ENCODE results near the gene CDADC1.

Gene CDADC1

GRCh38 chr13:49219647-49220035, 28.1 kb upstream of the CDADC1 start:
- Histone ChIP-seq H3K27me3 (ENCODE audit: control insufficient read depth, insufficient read depth, low read length) (peaks cover 33% of the 10 kb centered on the region), H3K4me1 (ENCODE audit: control insufficient read depth, insufficient read depth, low read length) (peaks cover 26% of the 10 kb centered on the region), H3K36me3 (ENCODE audit: control insufficient read depth, insufficient read depth, low read length) (no peaks in the 10 kb centered on the region), H3K4me3 (ENCODE audit: low read length) (no peak overlapping the region), H3K9ac (ENCODE audit: low read length) (no peak overlapping the region), H3K9me3 (ENCODE audit: control insufficient read depth, low read length) (no peaks in the 10 kb centered on the region)

GRCh38 chr13:49220036-49220855, 27.5 kb upstream of the CDADC1 start, which contains the start of gene MLNR:
MLNR (plus strand) TSS chr13:49220338; CDS start chr13:49220338, 0 bp downstream.
- Histone ChIP-seq H3K4me3 (ENCODE audit: low read length) (peak within 1 kb of the TSS; percentile 17), H3K27me3 (ENCODE audit: control insufficient read depth, insufficient read depth, low read length) (peaks cover 33% of the 10 kb centered on the region)

GRCh38 chr13:49220856-49221589, 26.7 kb upstream of the CDADC1 start:
- Histone ChIP-seq H3K4me1 (ENCODE audit: control insufficient read depth, insufficient read depth, low read length) (peaks cover 26% of the 10 kb centered on the region), H3K27me3 (ENCODE audit: control insufficient read depth, insufficient read depth, low read length) (peaks cover 33% of the 10 kb centered on the region), H3K36me3 (ENCODE audit: control insufficient read depth, insufficient read depth, low read length) (no peaks in the 10 kb centered on the region), H3K4me3 (ENCODE audit: low read length) (no peak overlapping the region), H3K9ac (ENCODE audit: low read length) (no peak overlapping the region), H3K9me3 (ENCODE audit: control insufficient read depth, low read length) (no peaks in the 10 kb centered on the region)

More at GRCh38 chr13:49220036-49220855, 27.5 kb upstream of the CDADC1 start, which contains the start of gene MLNR:
- H3K9ac ChIP-seq (ENCODE audit: low read length): no peak within 1 kb of the TSS
- peaks cover 26% of the 10 kb centered on the region for H3K4me1 ChIP-seq (ENCODE audit: control insufficient read depth, insufficient read depth, low read length)
- H3K36me3 ChIP-seq (ENCODE audit: control insufficient read depth, insufficient read depth, low read length): no peaks in the 10 kb centered on the region
- no peaks in the 10 kb centered on the region for H3K9me3 ChIP-seq (ENCODE audit: control insufficient read depth, low read length)

GRCh38 chr13:49221590-49221965, 26.1 kb upstream of the CDADC1 start:
- Histone ChIP-seq H3K27me3 (ENCODE audit: control insufficient read depth, insufficient read depth, low read length) (peaks cover 33% of the 10 kb centered on the region), H3K4me3 (ENCODE audit: low read length) (no peak overlapping the region), H3K9ac (ENCODE audit: low read length) (no peak overlapping the region), H3K36me3 (ENCODE audit: control insufficient read depth, insufficient read depth, low read length) (no peaks in the 10 kb centered on the region), H3K9me3 (ENCODE audit: control insufficient read depth, low read length) (no peaks in the 10 kb centered on the region), H3K4me1 (ENCODE audit: control insufficient read depth, insufficient read depth, low read length) (peaks cover 20% of the 10 kb centered on the region)

- Histone ChIP-seq H3K36me3 (ENCODE audit: control insufficient read depth, insufficient read depth, low read length) (no peaks in the 10 kb centered on the region), H3K4me1 (ENCODE audit: control insufficient read depth, insufficient read depth, low read length) (peaks cover 4% of the 10 kb centered on the region), H3K4me3 (ENCODE audit: low read length) (no peak overlapping the region), H3K9me3 (ENCODE audit: control insufficient read depth, low read length) (no peaks in the 10 kb centered on the region), H3K9ac (ENCODE audit: low read length) (no peak overlapping the region), H3K27me3 (ENCODE audit: control insufficient read depth, insufficient read depth, low read length) (peaks cover 22% of the 10 kb centered on the region)
These were observed 22.3 kb upstream of the CDADC1 start for GRCh38 chr13:49225223-49226042.

- peaks cover 11% of the 10 kb centered on the region for H3K27me3 ChIP-seq (ENCODE audit: control insufficient read depth, insufficient read depth, low read length)
- H3K4me3 ChIP-seq (ENCODE audit: low read length): no peak overlapping the region
- H3K9me3 ChIP-seq (ENCODE audit: control insufficient read depth, low read length): no peaks in the 10 kb centered on the region
- H3K4me1 ChIP-seq (ENCODE audit: control insufficient read depth, insufficient read depth, low read length): no peaks in the 10 kb centered on the region
- no peak overlapping the region for H3K9ac ChIP-seq (ENCODE audit: low read length)
- H3K36me3 ChIP-seq (ENCODE audit: control insufficient read depth, insufficient read depth, low read length): no peaks in the 10 kb centered on the region
These were observed 21.1 kb upstream of the CDADC1 start for GRCh38 chr13:49226613-49227012.

- no peak overlapping the region for H3K4me3 ChIP-seq (ENCODE audit: low read length)
- H3K36me3 ChIP-seq (ENCODE audit: control insufficient read depth, insufficient read depth, low read length): no peaks in the 10 kb centered on the region
- no peaks in the 10 kb centered on the region for H3K4me1 ChIP-seq (ENCODE audit: control insufficient read depth, insufficient read depth, low read length)
- H3K9ac ChIP-seq (ENCODE audit: low read length): no peak overlapping the region
- no peaks in the 10 kb centered on the region for H3K9me3 ChIP-seq (ENCODE audit: control insufficient read depth, low read length)
- H3K27me3 ChIP-seq (ENCODE audit: control insufficient read depth, insufficient read depth, low read length): no peaks in the 10 kb centered on the region
These were observed 13.0 kb upstream of the CDADC1 start for GRCh38 chr13:49234741-49235140.

GRCh38 chr13:49235856-49236431, 11.8 kb upstream of the CDADC1 start:
- Histone ChIP-seq H3K4me1 (ENCODE audit: control insufficient read depth, insufficient read depth, low read length) (no peaks in the 10 kb centered on the region), H3K9me3 (ENCODE audit: control insufficient read depth, low read length) (no peaks in the 10 kb centered on the region), H3K27me3 (ENCODE audit: control insufficient read depth, insufficient read depth, low read length) (no peaks in the 10 kb centered on the region), H3K36me3 (ENCODE audit: control insufficient read depth, insufficient read depth, low read length) (no peaks in the 10 kb centered on the region), H3K4me3 (ENCODE audit: low read length) (no peak overlapping the region), H3K9ac (ENCODE audit: low read length) (no peak overlapping the region)

GRCh38 chr13:49238621-49239020, 9.1 kb upstream of the CDADC1 start:
- H3K4me1 ChIP-seq (ENCODE audit: control insufficient read depth, insufficient read depth, low read length): no peaks in the 10 kb centered on the region
- H3K9me3 ChIP-seq (ENCODE audit: control insufficient read depth, low read length): no peaks in the 10 kb centered on the region
- no peak overlapping the region for H3K4me3 ChIP-seq (ENCODE audit: low read length)
- H3K9ac ChIP-seq (ENCODE audit: low read length): no peak overlapping the region
- H3K36me3 ChIP-seq (ENCODE audit: control insufficient read depth, insufficient read depth, low read length): no peaks in the 10 kb centered on the region
- no peaks in the 10 kb centered on the region for H3K27me3 ChIP-seq (ENCODE audit: control insufficient read depth, insufficient read depth, low read length)

GRCh38 chr13:49240017-49240416, 7.7 kb upstream of the CDADC1 start:
- H3K36me3 ChIP-seq (ENCODE audit: control insufficient read depth, insufficient read depth, low read length): no peaks in the 10 kb centered on the region
- no peaks in the 10 kb centered on the region for H3K9me3 ChIP-seq (ENCODE audit: control insufficient read depth, low read length)
- H3K4me3 ChIP-seq (ENCODE audit: low read length): no peak overlapping the region
- no peak overlapping the region for H3K9ac ChIP-seq (ENCODE audit: low read length)
- H3K27me3 ChIP-seq (ENCODE audit: control insufficient read depth, insufficient read depth, low read length): no peaks in the 10 kb centered on the region
- no peaks in the 10 kb centered on the region for H3K4me1 ChIP-seq (ENCODE audit: control insufficient read depth, insufficient read depth, low read length)

GRCh38 chr13:49241296-49241695, 6.4 kb upstream of the CDADC1 start:
- Histone ChIP-seq H3K9ac (ENCODE audit: low read length) (no peak overlapping the region), H3K36me3 (ENCODE audit: control insufficient read depth, insufficient read depth, low read length) (no peaks in the 10 kb centered on the region), H3K4me1 (ENCODE audit: control insufficient read depth, insufficient read depth, low read length) (no peaks in the 10 kb centered on the region), H3K27me3 (ENCODE audit: control insufficient read depth, insufficient read depth, low read length) (no peaks in the 10 kb centered on the region), H3K4me3 (ENCODE audit: low read length) (no peak overlapping the region), H3K9me3 (ENCODE audit: control insufficient read depth, low read length) (no peaks in the 10 kb centered on the region)

Measured in mucosa of stomach (tissue), 1 donor.